Urothelium cell line (cell line): ENCODE data around the gene TPSG1.
A peak's percentile ranks its signal among the peaks of the same experiment; 100 is the strongest.

ENCODE experiments used
- DNase-seq: peaks from one replicate; pipeline ENCODE4 v3.0.0; 2011; ENCODE audit warnings: low spot score, mixed read lengths
- FAIRE-seq: peaks from 2 replicates; lab custom pipeline; 2011; peaks lifted over from hg19 to GRCh38; lab: Jason Lieb, UNC

TPSG1 gene

GRCh38 chr16:1181404-1182315 is 43.4 kb downstream of the TPSG1 start:
- DNase-seq: no peak
- FAIRE-seq: peak; percentile 37

GRCh38 chr16:1180549-1181403 is 44.3 kb downstream of the TPSG1 start:
- DNase-seq (no peak), FAIRE-seq (no peak)

GRCh38 chr16:1178295-1178910 is 46.7 kb downstream of the TPSG1 start:
- DNase-seq (no peak), FAIRE-seq (no peak)

GRCh38 chr16:1177750-1178149 is 47.3 kb downstream of the TPSG1 start:
- DNase-seq (no peak), FAIRE-seq (no peak)

- DNase-seq (no peak), FAIRE-seq (no peak)
These were observed 48.0 kb downstream of the TPSG1 start for GRCh38 chr16:1177053-1177452.

GRCh38 chr16:1176280-1176897 is 48.7 kb downstream of the TPSG1 start:
- DNase-seq: no peak
- no peak for FAIRE-seq

- FAIRE-seq (no peak), DNase-seq (no peak)
These were observed 49.3 kb downstream of the TPSG1 start for GRCh38 chr16:1175566-1176279.

GRCh38 chr16:1174477-1175357 is 50.4 kb downstream of the TPSG1 start:
- FAIRE-seq: peak; percentile 17
- DNase-seq: peak; percentile 51

GRCh38 chr16:1173788-1174451 is 51.1 kb downstream of the TPSG1 start:
- no peak for DNase-seq
- peak; percentile 95 for FAIRE-seq

GRCh38 chr16:1172651-1173050 is 52.4 kb downstream of the TPSG1 start:
- DNase-seq (no peak), FAIRE-seq (no peak)

- DNase-seq (no peak), FAIRE-seq (no peak)
These were observed 53.1 kb downstream of the TPSG1 start for GRCh38 chr16:1171854-1172428.
